ENCODE data around the gene AMER3. TPM values are rescaled to one million over a fixed set of nuclear protein-coding genes. Genes with fewer than 3 reads are reported as not detected.

Gene AMER3
- total and polyA plus RNA-seq, 10 of the 15 experiments (the other 5 are each of a cell fraction or from before 2014, with no cell fraction given) = not detected

- H3K27ac ChIP-seq (ENCODE audit: control insufficient read depth, insufficient read depth) = no peak overlapping the region
- H3K79me2 ChIP-seq (ENCODE audit: control insufficient read depth, insufficient read depth, low read length) = no peaks in the 10 kb centered on the region
- ChIA-PET SMC1A (ENCODE audit: uncharacterized antibody, unreplicated experiment) (no interaction called here), POLR2A (no interaction called here), RAD21 (ENCODE audit: unreplicated experiment) (no interaction called here), CTCF (interaction anchor here (1.1 kb wide), 1 partner anchor 9 kb away, joined by 3 read pairs; no protein-coding TSS in a partner anchor)
- no peaks in the 10 kb centered on the region for H3K4me1 ChIP-seq (ENCODE audit: control insufficient read depth, insufficient read depth, low read length)
- no peaks in the 10 kb centered on the region for H4K20me1 ChIP-seq (ENCODE audit: control insufficient read depth, insufficient read depth)
- H3K4me2 ChIP-seq (ENCODE audit: control insufficient read depth, insufficient read depth) = no peak overlapping the region
- H3K9me3 ChIP-seq (replicated peaks; ENCODE audit: control insufficient read depth, insufficient read depth, low read length) = no peaks in the 10 kb centered on the region
- no peaks in the 10 kb centered on the region for H3K36me3 ChIP-seq (ENCODE audit: control insufficient read depth in 2 of 2, insufficient read depth in 2 of 2, low read length in 1 of 2)
- H3K27me3 ChIP-seq (replicated peaks in 1 of 2; ENCODE audit: control insufficient read depth in 2 of 2, insufficient read depth in 2 of 2, low read length in 1 of 2) = no peaks in the 10 kb centered on the region; a peak in 1 of 4 replicates
- no peak overlapping the region for H2AFZ ChIP-seq (ENCODE audit: control insufficient read depth, low read depth, low read length)
- WGBS (ENCODE audit: insufficient coverage, insufficient replicate concordance, low lambda C conversion rate, missing lambda C conversion rate) = 40% methylated on average over 6 of the region's 6 CpGs
- ATAC-seq (no peak), DNase-seq (ENCODE audit: low read depth, low spot score) (no peak), FAIRE-seq (no peak)
- no TSS peak for BruUV-seq (replicated peaks)
- no peak overlapping the region for H3K9ac ChIP-seq (ENCODE audit: control insufficient read depth, insufficient read depth, low read length)
- intact Hi-C loops (cut with micrococcal nuclease; ENCODE audit: unreplicated experiment) = no loop called here
- TF ChIP-seq RB1 (IDR thresholded peaks at IDR 0.05; ENCODE audit: borderline replicate concordance) (no peak), FOXM1 (IDR thresholded peaks at IDR 0.05; ENCODE audit: low read depth, low read length) (no peak), POLR2A (IDR thresholded peaks at IDR 0.05; ENCODE audit: low read depth, low read length) (no peak), EZH2 (IDR thresholded peaks at IDR 0.05; ENCODE audit: borderline replicate concordance, control insufficient read depth, low read depth, low read length) (no peak)
- TF ChIP-seq, protein P1, sequence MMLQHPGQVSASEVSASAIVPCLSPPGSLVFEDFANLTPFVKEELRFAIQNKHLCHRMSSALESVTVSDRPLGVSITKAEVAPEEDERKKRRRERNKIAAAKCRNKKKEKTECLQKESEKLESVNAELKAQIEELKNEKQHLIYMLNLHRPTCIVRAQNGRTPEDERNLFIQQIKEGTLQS (IDR thresholded peaks at IDR 0.05; ENCODE audit: borderline replicate concordance, extremely low read depth, low read depth, low read length) = no peak
- TF ChIP-seq, protein P2, sequence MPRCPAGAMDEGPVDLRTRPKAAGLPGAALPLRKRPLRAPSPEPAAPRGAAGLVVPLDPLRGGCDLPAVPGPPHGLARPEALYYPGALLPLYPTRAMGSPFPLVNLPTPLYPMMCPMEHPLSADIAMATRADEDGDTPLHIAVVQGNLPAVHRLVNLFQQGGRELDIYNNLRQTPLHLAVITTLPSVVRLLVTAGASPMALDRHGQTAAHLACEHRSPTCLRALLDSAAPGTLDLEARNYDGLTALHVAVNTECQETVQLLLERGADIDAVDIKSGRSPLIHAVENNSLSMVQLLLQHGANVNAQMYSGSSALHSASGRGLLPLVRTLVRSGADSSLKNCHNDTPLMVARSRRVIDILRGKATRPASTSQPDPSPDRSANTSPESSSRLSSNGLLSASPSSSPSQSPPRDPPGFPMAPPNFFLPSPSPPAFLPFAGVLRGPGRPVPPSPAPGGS (IDR thresholded peaks at IDR 0.05; ENCODE audit: borderline replicate concordance, insufficient read depth, low read depth, low read length, poor library complexity, severe bottlenecking) = no peak
- in situ Hi-C loops (cut with MboI) = no loop called here
- H3K4me3 ChIP-seq = no peak overlapping the region
These were observed 30.7 kb downstream of the AMER3 start for GRCh38 chr2:130786076-130786475.

- ChIA-PET POLR2A (no interaction called here), RAD21 (ENCODE audit: unreplicated experiment) (no interaction called here), SMC1A (ENCODE audit: uncharacterized antibody, unreplicated experiment) (no interaction called here), CTCF (no interaction called here)
- Histone ChIP-seq H3K79me2 (ENCODE audit: control insufficient read depth, insufficient read depth, low read length) (no peaks in the 10 kb centered on the region), H4K20me1 (ENCODE audit: control insufficient read depth, insufficient read depth) (no peaks in the 10 kb centered on the region), H3K27ac (ENCODE audit: control insufficient read depth, insufficient read depth) (no peak overlapping the region), H3K9ac (ENCODE audit: control insufficient read depth, insufficient read depth, low read length) (no peak overlapping the region), H3K4me3 (no peak overlapping the region), H3K27me3 (replicated peaks in 1 of 2; ENCODE audit: control insufficient read depth in 2 of 2, insufficient read depth in 2 of 2, low read length in 1 of 2) (no peaks in the 10 kb centered on the region; a peak in 1 of 4 replicates), H2AFZ (ENCODE audit: control insufficient read depth, low read depth, low read length) (no peak overlapping the region), H3K4me2 (ENCODE audit: control insufficient read depth, insufficient read depth) (no peak overlapping the region), H3K4me1 (ENCODE audit: control insufficient read depth, insufficient read depth, low read length) (no peaks in the 10 kb centered on the region), H3K9me3 (replicated peaks; ENCODE audit: control insufficient read depth, insufficient read depth, low read length) (no peaks in the 10 kb centered on the region), H3K36me3 (ENCODE audit: control insufficient read depth in 2 of 2, insufficient read depth in 2 of 2, low read length in 1 of 2) (no peaks in the 10 kb centered on the region)
- ATAC-seq = no peak
- 61% methylated on average over 17 of the region's 17 CpGs for WGBS (ENCODE audit: insufficient coverage, insufficient replicate concordance, low lambda C conversion rate, missing lambda C conversion rate)
- no peak for FAIRE-seq
- no peak for DNase-seq (ENCODE audit: low read depth, low spot score)
- in situ Hi-C loops (cut with MboI) = no loop called here
- intact Hi-C loops (cut with micrococcal nuclease; ENCODE audit: unreplicated experiment) = no loop called here
- BruUV-seq (replicated peaks) = no TSS peak
- no peak for TF ChIP-seq IRF4 (IDR thresholded peaks at IDR 0.05; ENCODE audit: low read depth, low read length)
These were observed 32.5 kb downstream of the AMER3 start for GRCh38 chr2:130787841-130788240.
